CD4-positive, alpha-beta T cell (primary cell): ENCODE measurements around the gene CXCL14. TPM values are rescaled to one million over a fixed set of nuclear protein-coding genes. Genes with fewer than 3 reads are reported as not detected.

Experiments used
- ATAC-seq: fragments of 200-7000 bp; cut with Tn5 transposase; one replicate; pipeline ENCODE4 v1.10.0; 2022; ENCODE audit warnings: mild to moderate bottlenecking; ENCODE audit not compliant: poor library complexity
- CTCF ChIA-PET: fragments of 350-600 bp; sonication (Branson Sonifier 250); formaldehyde crosslinking; loops from one replicate; lab custom pipeline; 2021; ENCODE audit warnings: antibody characterized with exemption, inconsistent platforms; lab: Charles Lee
- POLR2A ChIA-PET: fragments of 350-600 bp; sonication (Branson Sonifier 250); formaldehyde crosslinking; loops from one replicate; lab custom pipeline; 2021; ENCODE audit warnings: antibody characterized with exemption, inconsistent platforms; lab: Charles Lee
- DNase-seq, 14 experiments: peaks; one replicate each; pipeline ENCODE4 v3.0.0-alpha.2; 2013 to 2020; ENCODE audit warnings: mixed read lengths in 2 of 14
- H3K27ac ChIP-seq, 2 donors: one replicate each; pipeline versions ENCODE4 v1.5.1 to v1.7.0; 2013; ENCODE audit warnings: low read length in 2 of 2, low read depth in 1 of 2, mild to moderate bottlenecking in 1 of 2
- H3K27me3 ChIP-seq, 2 experiments: 1 replicate in 1 of 2; 2 replicates in 1 of 2; pipeline versions ENCODE4 v1.6.1 to v1.7.0; 2013; ENCODE audit warnings: low read length in 2 of 2, control low read depth in 1 of 2, mild to moderate bottlenecking in 1 of 2, moderate library complexity in 1 of 2; ENCODE audit not compliant: insufficient read depth in 2 of 2, control insufficient read depth in 1 of 2
- H3K36me3 ChIP-seq: one replicate; pipeline ENCODE4 v1.6.1; 2013; ENCODE audit warnings: low read length, control low read depth; ENCODE audit not compliant: insufficient read depth
- H3K4me1 ChIP-seq: one replicate; pipeline ENCODE4 v1.6.1; 2013; ENCODE audit warnings: low read length, control low read depth; ENCODE audit not compliant: insufficient read depth
- H3K4me3 ChIP-seq: one replicate; pipeline ENCODE4 v1.5.1; 2013; ENCODE audit warnings: mild to moderate bottlenecking, low read length, moderate library complexity
- H3K9me3 ChIP-seq, 2 experiments: 1 replicate in 1 of 2; 2 replicates in 1 of 2; pipeline versions ENCODE4 v1.6.1 to v1.7.0; 2013; ENCODE audit warnings: low read length in 2 of 2, mild to moderate bottlenecking in 2 of 2, control low read depth in 1 of 2, moderate library complexity in 1 of 2; ENCODE audit not compliant: control insufficient read depth in 1 of 2, insufficient read depth in 1 of 2
- H3K27ac Mint-ChIP-seq: one replicate; pipeline ENCODE4 v1.8.0; 2020; ENCODE audit warnings: mixed read lengths
- H3K27me3 Mint-ChIP-seq: one replicate; pipeline ENCODE4 v1.8.0; 2021; ENCODE audit warnings: mixed read lengths
- H3K36me3 Mint-ChIP-seq: one replicate; pipeline ENCODE4 v1.8.0; 2021; ENCODE audit warnings: low read depth, mixed read lengths
- H3K4me1 Mint-ChIP-seq: one replicate; pipeline ENCODE4 v1.8.0; 2021; ENCODE audit warnings: low read depth, mixed read lengths
- H3K4me3 Mint-ChIP-seq: one replicate; pipeline ENCODE4 v1.8.0; 2020; ENCODE audit warnings: mild to moderate bottlenecking, mixed read lengths
- H3K9me3 Mint-ChIP-seq: one replicate; pipeline ENCODE4 v1.8.0; 2020; ENCODE audit warnings: mixed read lengths
- CTCF ChIP-seq: fragments of 200-600 bp; IDR thresholded peaks from one replicate; pipeline ENCODE4 v1.8.0; 2022; ENCODE audit warnings: antibody characterized with exemption, mild to moderate bottlenecking
- intact Hi-C, 2 experiments: fragments of 100-400 bp; cut with DNase I in 1 of 2; cut with micrococcal nuclease in 1 of 2; formaldehyde crosslinking; loops; one replicate each; pipeline versions ENCODE4 v1.15.1 to v1.9.0; 2023 to 2025; cut with DNase I, micrococcal nuclease
- total RNA-seq, 174 experiments: library from RNA in 2 of 174; stranded (reverse) in 2 of 174; gene quantifications; one replicate each; pipeline ENCODE4 v1.2.3 and lab custom pipeline; 2021 to 2026

CXCL14 gene
- total RNA-seq, 2 experiments from 2014 or later = not detected

GRCh38 chr5:135565266-135565665, 13.5 kb downstream of the CXCL14 start:
- Histone ChIP-seq H3K27me3 (no peaks in the 10 kb centered on the region), H3K36me3 (no peaks in the 10 kb centered on the region), H3K4me3 (no peak overlapping the region), H3K27ac (no peak overlapping the region), H3K9me3 (no peaks in the 10 kb centered on the region), H3K4me1 (peaks cover 11% of the 10 kb centered on the region)
- Mint-ChIP-seq H3K4me1 (peaks cover 6% of the 10 kb centered on the region), H3K4me3 (no peak overlapping the region), H3K36me3 (no peaks in the 10 kb centered on the region), H3K9me3 (no peaks in the 10 kb centered on the region), H3K27ac (no peak overlapping the region), H3K27me3 (peaks cover 25% of the 10 kb centered on the region)
- ATAC-seq = no peak
- DNase-seq = no peak
- ChIA-PET CTCF (interaction anchor here (1.5 to 1.8 kb wide), 2 partner anchors 13 to 99 kb away, joined by 9 read pairs; no protein-coding TSS in a partner anchor), POLR2A (no interaction called here)
- intact Hi-C loops = no loop called here
- TF ChIP-seq CTCF = no peak

- no peaks in the 10 kb centered on the region for H3K9me3 Mint-ChIP-seq
- H3K4me3 ChIP-seq = no peak overlapping the region
- POLR2A ChIA-PET = no interaction called here
- CTCF ChIA-PET = no interaction called here
- no peaks in the 10 kb centered on the region for H3K9me3 ChIP-seq
- H3K4me3 Mint-ChIP-seq = no peak overlapping the region
- DNase-seq (no peak), ATAC-seq (no peak)
- peaks cover 11% of the 10 kb centered on the region for H3K4me1 ChIP-seq
- no peak overlapping the region for H3K27ac ChIP-seq
- TF ChIP-seq CTCF = no peak
- no peak overlapping the region for H3K27ac Mint-ChIP-seq
- H3K4me1 Mint-ChIP-seq = peaks cover 6% of the 10 kb centered on the region
- intact Hi-C loops = no loop called here
- H3K36me3 Mint-ChIP-seq = no peaks in the 10 kb centered on the region
- no peaks in the 10 kb centered on the region for H3K36me3 ChIP-seq
- H3K27me3 Mint-ChIP-seq = peaks cover 35% of the 10 kb centered on the region
- peaks cover 0 to under 1% of the 10 kb centered on the region in 2 experiments for H3K27me3 ChIP-seq
Measured at GRCh38 chr5:135564331-135564730, 14.5 kb downstream of the CXCL14 start.

GRCh38 chr5:135561266-135561665, 17.5 kb downstream of the CXCL14 start:
- Mint-ChIP-seq H3K4me1 (peaks cover 6% of the 10 kb centered on the region), H3K36me3 (no peaks in the 10 kb centered on the region), H3K9me3 (no peaks in the 10 kb centered on the region), H3K4me3 (no peak overlapping the region), H3K27ac (no peak overlapping the region), H3K27me3 (peaks cover 51% of the 10 kb centered on the region)
- Histone ChIP-seq H3K27me3 (peaks cover 10 to 12% of the 10 kb centered on the region in 2 experiments), H3K9me3 (no peaks in the 10 kb centered on the region), H3K36me3 (no peaks in the 10 kb centered on the region), H3K27ac (no peak overlapping the region), H3K4me1 (peaks cover 11% of the 10 kb centered on the region), H3K4me3 (no peak overlapping the region)
- no peak for DNase-seq
- POLR2A ChIA-PET = no interaction called here
- no peak for ATAC-seq
- TF ChIP-seq CTCF = no peak
- CTCF ChIA-PET = interaction anchor here (0.8 kb wide), 1 partner anchor 13 kb away, joined by 3 read pairs; no protein-coding TSS in a partner anchor
- intact Hi-C loops = no loop called here
